Vagina (tissue), 2 donors: ENCODE results near the gene NCAPG. TPM values are rescaled to one million over a fixed set of nuclear protein-coding genes. Genes with fewer than 3 reads are reported as not detected.

ENCODE experiments used
- DNase-seq, 2 donors: peaks; one replicate each; pipeline ENCODE4 v3.0.0-alpha.2; 2017; ENCODE audit errors: extremely low spot score in 2 of 2
- H3K27ac ChIP-seq: fragments of 200-600 bp; sonication (generic); one replicate; pipeline ENCODE4 v1.5.1; 2019
- H3K27me3 ChIP-seq: fragments of 200-600 bp; sonication (generic); one replicate; pipeline ENCODE4 v1.5.1; 2019
- H3K36me3 ChIP-seq, 2 donors: fragments of 200-600 bp; sonication (generic); one replicate each; pipeline ENCODE4 v1.5.1; 2017 to 2019
- H3K4me1 ChIP-seq: fragments of 200-600 bp; sonication (generic); one replicate; pipeline ENCODE4 v1.5.1; 2019
- H3K4me3 ChIP-seq, 2 donors: fragments of 200-600 bp; sonication (generic); 1 replicate in 1 of 2; 2 replicates in 1 of 2; pipeline ENCODE4 v1.5.1; 2016 to 2019
- H3K9me3 ChIP-seq: fragments of 200-600 bp; sonication (generic); one replicate; pipeline ENCODE4 v1.5.1; 2019
- CTCF ChIP-seq, 3 experiments: fragments of 450-650 bp in 2 of 3; fragments of 200-600 bp in 1 of 3; sonication (generic) in 1 of 3; IDR thresholded peaks; one replicate each; pipeline ENCODE4 v1.5.1; 2017 to 2019; ENCODE audit warnings: antibody characterized with exemption in 3 of 3, mild to moderate bottlenecking in 2 of 3, moderate library complexity in 2 of 3
- POLR2A ChIP-seq, 2 donors: fragments of 450-650 bp; IDR thresholded peaks; one replicate each; pipeline ENCODE4 v1.6.1; 2017; ENCODE audit warnings: antibody characterized with exemption in 2 of 2, mild to moderate bottlenecking in 2 of 2, moderate library complexity in 2 of 2
- POLR2AphosphoS5 ChIP-seq, 2 donors: sonication (generic); formaldehyde crosslinking; IDR thresholded peaks; one replicate each; pipeline ENCODE4 v1.9.0; 2017; ENCODE audit warnings: antibody characterized with exemption in 2 of 2, mild to moderate bottlenecking in 2 of 2, low read depth in 1 of 2; ENCODE audit not compliant: insufficient read depth in 1 of 2
- intact Hi-C: fragments of 100-400 bp; cut with DNase I; formaldehyde crosslinking; loops from one replicate; pipeline ENCODE4 v1.15.1; 2023
- total RNA-seq: library from RNA; depleted of rRNA; stranded (reverse); fragments of >200 nt; gene quantifications from one replicate; pipeline ENCODE4 v1.2.3, GENCODE V29; 2016

NCAPG gene
- total RNA-seq, 1 donor from 2014 or later = 1.5 TPM

GRCh38 chr4:17763931-17764330 is 46.8 kb upstream of the NCAPG start:
- H3K27me3 ChIP-seq = no peaks in the 10 kb centered on the region
- no peak overlapping the region for H3K4me3 ChIP-seq
- no peaks in the 10 kb centered on the region for H3K4me1 ChIP-seq
- DNase-seq = no peak
- H3K27ac ChIP-seq = no peak overlapping the region
- intact Hi-C loops = no loop called here
- H3K9me3 ChIP-seq = no peaks in the 10 kb centered on the region
- no peaks in the 10 kb centered on the region for H3K36me3 ChIP-seq
- TF ChIP-seq CTCF (IDR thresholded peaks at IDR 0.05) (no peak), POLR2AphosphoS5 (IDR thresholded peaks at IDR 0.05; ENCODE audit: insufficient read depth in 1 of 2, low read depth in 1 of 2) (no peak), POLR2A (IDR thresholded peaks at IDR 0.05) (no peak)

- Histone ChIP-seq H3K4me3 (no peak overlapping the region), H3K9me3 (no peaks in the 10 kb centered on the region), H3K4me1 (no peaks in the 10 kb centered on the region), H3K27ac (no peak overlapping the region), H3K27me3 (no peaks in the 10 kb centered on the region), H3K36me3 (no peaks in the 10 kb centered on the region)
- TF ChIP-seq POLR2AphosphoS5 (IDR thresholded peaks at IDR 0.05; ENCODE audit: insufficient read depth in 1 of 2, low read depth in 1 of 2) (no peak), POLR2A (IDR thresholded peaks at IDR 0.05) (no peak), CTCF (IDR thresholded peaks at IDR 0.05) (no peak)
- DNase-seq = no peak
- intact Hi-C loops = no loop called here
These were observed 45.1 kb upstream of the NCAPG start for GRCh38 chr4:17765514-17766286.

DNA sequence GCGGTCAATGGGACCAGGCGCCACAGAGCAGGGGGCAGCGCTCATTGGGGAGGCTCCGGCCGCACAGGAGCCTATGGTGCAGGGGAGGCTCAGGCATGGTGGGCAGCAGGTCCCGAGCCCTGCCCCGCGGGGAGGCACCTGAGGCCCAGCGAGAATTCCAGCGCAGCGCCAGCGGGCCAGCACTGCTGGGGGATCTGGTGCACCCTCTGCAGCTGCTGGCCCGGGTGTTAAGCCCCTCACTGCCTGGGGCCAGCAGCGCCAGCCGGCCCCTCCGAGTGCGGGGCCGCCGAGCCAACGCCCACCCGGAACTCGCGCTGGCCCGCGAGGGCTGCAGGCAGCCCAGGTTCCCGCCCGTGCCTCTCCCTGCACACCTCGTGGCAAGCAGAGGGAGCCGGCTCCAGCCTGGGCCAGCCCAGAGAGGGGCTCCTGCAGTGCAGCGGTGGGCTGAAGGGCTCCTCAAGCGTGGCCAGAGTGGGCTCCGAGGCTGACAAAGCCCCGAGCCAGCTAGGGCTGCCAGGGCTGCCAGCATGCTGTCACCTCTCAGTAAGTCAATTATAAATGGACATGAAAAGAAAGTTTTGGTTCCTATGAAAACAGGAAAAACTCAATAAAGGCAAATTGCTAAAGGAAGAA is 43.8 kb upstream of the NCAPG start:
- no peaks in the 10 kb centered on the region for H3K27me3 ChIP-seq
- DNase-seq = no peak
- no peaks in the 10 kb centered on the region for H3K4me1 ChIP-seq
- no peaks in the 10 kb centered on the region for H3K36me3 ChIP-seq
- no peaks in the 10 kb centered on the region for H3K9me3 ChIP-seq
- H3K4me3 ChIP-seq = no peak overlapping the region
- H3K27ac ChIP-seq = no peak overlapping the region
- intact Hi-C loops = no loop called here
- no peak for TF ChIP-seq POLR2AphosphoS5 (IDR thresholded peaks at IDR 0.05; ENCODE audit: insufficient read depth in 1 of 2, low read depth in 1 of 2)
- TF ChIP-seq CTCF (IDR thresholded peaks at IDR 0.05) = no peak
- no peak for TF ChIP-seq POLR2A (IDR thresholded peaks at IDR 0.05)

- no peak for TF ChIP-seq POLR2A (IDR thresholded peaks at IDR 0.05)
- intact Hi-C loops = no loop called here
- Histone ChIP-seq H3K4me1 (no peaks in the 10 kb centered on the region), H3K27me3 (no peaks in the 10 kb centered on the region), H3K27ac (no peak overlapping the region), H3K36me3 (no peaks in the 10 kb centered on the region), H3K9me3 (no peaks in the 10 kb centered on the region), H3K4me3 (no peak overlapping the region)
- no peak for DNase-seq
These were observed 41.2 kb upstream of the NCAPG start for GRCh38 chr4:17769406-17770174.

DNA sequence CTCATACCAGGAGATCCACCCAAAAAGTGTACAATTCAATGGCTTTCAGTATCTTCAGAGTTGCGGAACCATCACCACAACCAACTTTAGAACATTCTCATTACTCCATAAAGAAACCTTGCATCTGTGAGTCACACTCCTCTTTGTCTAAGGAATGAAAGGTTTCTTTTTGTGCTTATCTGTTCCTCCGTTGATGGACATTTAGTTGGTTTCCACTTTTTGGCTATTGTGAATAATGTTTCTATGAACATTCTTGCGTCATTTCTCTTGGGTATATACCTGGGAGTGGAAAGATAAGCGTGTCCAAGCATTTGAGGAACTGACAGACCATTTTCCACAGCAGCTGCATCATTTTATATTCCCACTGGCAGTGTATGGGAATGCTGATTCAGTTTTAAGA is 39.9 kb upstream of the NCAPG start:
- no peak for TF ChIP-seq POLR2A (IDR thresholded peaks at IDR 0.05)
- no peak for TF ChIP-seq CTCF (IDR thresholded peaks at IDR 0.05)
- TF ChIP-seq POLR2AphosphoS5 (IDR thresholded peaks at IDR 0.05; ENCODE audit: insufficient read depth in 1 of 2, low read depth in 1 of 2) = no peak
- no peak overlapping the region for H3K27ac ChIP-seq
- H3K4me3 ChIP-seq = no peak overlapping the region
- H3K36me3 ChIP-seq = no peaks in the 10 kb centered on the region
- H3K27me3 ChIP-seq = no peaks in the 10 kb centered on the region
- no peaks in the 10 kb centered on the region for H3K9me3 ChIP-seq
- intact Hi-C loops = no loop called here
- no peaks in the 10 kb centered on the region for H3K4me1 ChIP-seq
- no peak for DNase-seq
